Lower leg skin (tissue), 3 donors: ENCODE data around the gene FOXL1.

ENCODE experiments used
- POLR2A ChIP-seq, 2 donors: fragments of 450-650 bp; IDR thresholded peaks; one replicate each; pipeline ENCODE4 v1.6.1; 2016 to 2017; ENCODE audit warnings: antibody characterized with exemption in 2 of 2, mild to moderate bottlenecking in 1 of 2, moderate library complexity in 1 of 2
- TF ChIP-seq, protein P1 (sequence below), 3 donors: fragments of 450-650 bp; IDR thresholded peaks; one replicate each; pipeline ENCODE4 v1.5.1; 2016; ENCODE audit warnings: antibody characterized with exemption in 3 of 3, mild to moderate bottlenecking in 3 of 3, moderate library complexity in 2 of 3

DNA sequence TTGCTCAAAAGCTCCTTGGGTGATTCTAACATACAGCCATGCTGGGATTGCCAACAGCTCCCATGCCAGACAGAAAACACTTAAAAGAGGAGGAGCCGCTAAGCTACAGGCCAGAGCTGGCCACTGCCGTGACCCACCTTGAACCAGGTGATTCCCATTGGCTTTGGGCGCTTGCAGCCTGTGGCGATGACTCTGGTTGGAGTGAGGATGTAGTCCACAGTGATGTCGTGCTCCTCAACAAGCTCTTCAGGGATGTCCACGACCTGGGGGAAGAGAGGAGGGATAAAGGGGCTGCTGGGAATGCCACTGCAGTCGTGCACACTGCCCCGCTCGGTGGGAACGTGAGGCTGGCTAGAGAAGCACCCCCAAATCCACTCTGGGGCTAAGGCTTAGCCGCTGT is 36.8 kb upstream of the FOXL1 start:
- TF ChIP-seq, protein P1, sequence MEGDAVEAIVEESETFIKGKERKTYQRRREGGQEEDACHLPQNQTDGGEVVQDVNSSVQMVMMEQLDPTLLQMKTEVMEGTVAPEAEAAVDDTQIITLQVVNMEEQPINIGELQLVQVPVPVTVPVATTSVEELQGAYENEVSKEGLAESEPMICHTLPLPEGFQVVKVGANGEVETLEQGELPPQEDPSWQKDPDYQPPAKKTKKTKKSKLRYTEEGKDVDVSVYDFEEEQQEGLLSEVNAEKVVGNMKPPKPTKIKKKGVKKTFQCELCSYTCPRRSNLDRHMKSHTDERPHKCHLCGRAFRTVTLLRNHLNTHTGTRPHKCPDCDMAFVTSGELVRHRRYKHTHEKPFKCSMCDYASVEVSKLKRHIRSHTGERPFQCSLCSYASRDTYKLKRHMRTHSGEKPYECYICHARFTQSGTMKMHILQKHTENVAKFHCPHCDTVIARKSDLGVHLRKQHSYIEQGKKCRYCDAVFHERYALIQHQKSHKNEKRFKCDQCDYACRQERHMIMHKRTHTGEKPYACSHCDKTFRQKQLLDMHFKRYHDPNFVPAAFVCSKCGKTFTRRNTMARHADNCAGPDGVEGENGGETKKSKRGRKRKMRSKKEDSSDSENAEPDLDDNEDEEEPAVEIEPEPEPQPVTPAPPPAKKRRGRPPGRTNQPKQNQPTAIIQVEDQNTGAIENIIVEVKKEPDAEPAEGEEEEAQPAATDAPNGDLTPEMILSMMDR (IDR thresholded peaks at IDR 0.05) = no peak
- no peak for TF ChIP-seq POLR2A (IDR thresholded peaks at IDR 0.05)
